Measurements from ENCODE around the gene SYP.

The SYP gene

DNA sequence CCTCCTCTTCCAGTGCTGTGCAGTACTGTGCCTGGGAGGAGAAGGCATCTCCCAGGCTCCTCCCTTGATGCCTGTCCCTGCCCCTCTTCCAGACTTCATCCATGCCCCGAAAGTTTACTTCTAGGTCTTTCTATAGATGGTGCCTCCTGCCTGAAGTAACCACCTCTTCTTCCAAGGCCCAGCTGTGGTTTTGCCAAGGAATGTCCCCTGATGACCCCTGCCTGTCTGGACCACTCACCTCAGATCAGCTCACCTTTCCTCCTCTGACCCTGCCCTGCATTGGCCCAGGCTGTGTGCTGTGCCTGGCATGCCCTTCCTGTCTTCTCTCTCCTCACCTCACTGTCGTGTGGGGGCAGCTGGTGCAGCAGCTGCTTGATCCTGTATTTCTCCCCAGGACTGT, 20.6 kb downstream of the SYP start:
- Mint-ChIP-seq H3K27me3 (ENCODE audit: low read depth, poor library complexity) (peaks cover 4% of the 10 kb centered on the region), H3K4me1 (peaks cover 6% of the 10 kb centered on the region), H3K27ac (no peak overlapping the region), H3K9me3 (peaks cover 67% of the 10 kb centered on the region), H3K4me3 (no peak overlapping the region), H3K36me3 (ENCODE audit: low read depth) (peaks cover 43% of the 10 kb centered on the region)
- TF ChIP-seq, protein P1, sequence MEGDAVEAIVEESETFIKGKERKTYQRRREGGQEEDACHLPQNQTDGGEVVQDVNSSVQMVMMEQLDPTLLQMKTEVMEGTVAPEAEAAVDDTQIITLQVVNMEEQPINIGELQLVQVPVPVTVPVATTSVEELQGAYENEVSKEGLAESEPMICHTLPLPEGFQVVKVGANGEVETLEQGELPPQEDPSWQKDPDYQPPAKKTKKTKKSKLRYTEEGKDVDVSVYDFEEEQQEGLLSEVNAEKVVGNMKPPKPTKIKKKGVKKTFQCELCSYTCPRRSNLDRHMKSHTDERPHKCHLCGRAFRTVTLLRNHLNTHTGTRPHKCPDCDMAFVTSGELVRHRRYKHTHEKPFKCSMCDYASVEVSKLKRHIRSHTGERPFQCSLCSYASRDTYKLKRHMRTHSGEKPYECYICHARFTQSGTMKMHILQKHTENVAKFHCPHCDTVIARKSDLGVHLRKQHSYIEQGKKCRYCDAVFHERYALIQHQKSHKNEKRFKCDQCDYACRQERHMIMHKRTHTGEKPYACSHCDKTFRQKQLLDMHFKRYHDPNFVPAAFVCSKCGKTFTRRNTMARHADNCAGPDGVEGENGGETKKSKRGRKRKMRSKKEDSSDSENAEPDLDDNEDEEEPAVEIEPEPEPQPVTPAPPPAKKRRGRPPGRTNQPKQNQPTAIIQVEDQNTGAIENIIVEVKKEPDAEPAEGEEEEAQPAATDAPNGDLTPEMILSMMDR (IDR thresholded peaks at IDR 0.05): no peak
- DNase-seq: no peak

DNA sequence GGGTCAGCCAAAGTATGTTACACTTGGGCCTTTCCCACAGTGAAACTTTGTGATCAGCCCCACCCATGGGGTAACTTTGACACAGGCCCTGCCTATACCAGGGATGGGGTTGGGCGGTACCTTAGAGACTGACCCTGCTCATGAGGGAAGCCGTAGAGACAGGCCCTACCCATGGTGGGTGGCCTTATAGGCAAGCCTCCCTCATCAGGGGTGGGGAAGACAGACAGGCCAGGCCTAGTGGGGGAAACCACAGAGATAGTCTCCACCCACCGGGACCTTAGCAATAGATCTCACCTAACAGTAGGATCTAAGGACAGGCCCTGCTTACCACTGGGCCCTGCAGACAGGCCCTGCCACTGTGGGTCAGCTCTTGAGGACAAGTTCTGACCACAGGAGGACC, 21.5 kb downstream of the SYP start:
- Mint-ChIP-seq H3K36me3 (ENCODE audit: low read depth) (peaks cover 47% of the 10 kb centered on the region), H3K27ac (no peak overlapping the region)
- DNase-seq: no peak

DNA sequence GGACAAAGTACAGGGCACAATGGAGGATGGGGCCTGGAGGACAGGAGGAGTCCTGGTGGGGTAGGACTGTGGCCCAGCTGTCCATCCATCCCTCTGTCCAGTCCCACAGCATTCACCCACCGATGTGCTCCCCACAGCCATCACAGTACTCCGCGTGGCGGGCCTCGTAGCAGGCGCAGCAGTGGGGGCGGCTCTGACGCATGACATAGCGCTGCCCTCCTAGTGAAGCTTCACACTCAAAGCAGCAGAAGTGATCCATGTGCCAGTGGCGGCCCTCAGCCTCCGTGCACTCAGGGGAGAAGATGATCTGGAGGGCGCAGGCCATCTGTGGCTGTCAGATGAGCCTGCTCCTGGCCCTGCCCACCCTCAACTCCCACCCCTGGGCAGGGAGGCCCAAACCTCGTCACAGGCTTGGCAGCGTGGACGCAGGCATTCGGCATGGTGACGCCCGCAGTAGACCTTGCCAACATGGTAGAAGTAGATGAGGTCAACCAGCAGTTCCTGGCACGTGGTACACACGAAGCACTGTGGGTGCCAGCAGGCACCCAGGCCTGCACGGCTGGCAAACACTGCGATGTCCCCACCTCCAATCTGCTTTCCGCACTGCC, 22.0 kb downstream of the SYP start:
- H3K36me3 Mint-ChIP-seq (ENCODE audit: low read depth): peaks cover 47% of the 10 kb centered on the region
- H3K27ac Mint-ChIP-seq: no peak overlapping the region
- peaks cover 3% of the 10 kb centered on the region for H3K4me1 Mint-ChIP-seq
- TF ChIP-seq, protein P1 (IDR thresholded peaks at IDR 0.05): no peak
- no peak for DNase-seq
- no peak overlapping the region for H3K4me3 Mint-ChIP-seq
- H3K27me3 Mint-ChIP-seq (ENCODE audit: low read depth, poor library complexity): peaks cover 9% of the 10 kb centered on the region
- peaks cover 64% of the 10 kb centered on the region for H3K9me3 Mint-ChIP-seq

More for the DNA sequence above, 21.5 kb downstream of the SYP start:
- H3K4me3 Mint-ChIP-seq: no peak overlapping the region
- no peaks in the 10 kb centered on the region for H3K4me1 Mint-ChIP-seq
- peaks cover 63% of the 10 kb centered on the region for H3K9me3 Mint-ChIP-seq
- peaks cover 4% of the 10 kb centered on the region for H3K27me3 Mint-ChIP-seq (ENCODE audit: low read depth, poor library complexity)
- TF ChIP-seq, protein P1 (IDR thresholded peaks at IDR 0.05): no peak

DNA sequence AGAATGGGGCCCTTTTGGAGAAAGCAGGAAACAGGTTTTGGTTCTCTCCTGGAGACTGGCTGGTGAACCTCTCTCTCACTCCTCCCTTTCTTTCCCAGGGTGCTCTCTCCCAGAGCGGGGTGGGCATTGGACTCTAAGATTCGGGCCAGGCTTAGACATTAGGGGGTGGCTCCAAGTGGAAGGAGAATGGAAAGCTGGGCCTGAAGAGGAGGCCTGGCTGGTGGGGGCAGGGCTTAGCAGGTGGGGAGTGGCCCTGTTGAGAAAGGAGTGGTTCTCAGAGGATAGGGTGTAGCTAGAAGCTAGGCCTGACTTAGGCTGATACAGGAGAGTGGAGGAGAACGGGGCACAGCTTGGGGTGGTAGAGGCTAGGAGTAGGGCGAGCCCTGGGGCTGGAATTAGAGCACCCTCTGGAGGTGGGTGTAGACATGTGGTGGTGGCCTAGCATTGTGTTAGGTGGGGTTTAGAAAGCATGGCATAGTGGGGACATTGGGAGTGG, 22.6 kb downstream of the SYP start:
- Mint-ChIP-seq H3K4me1 (peaks cover 7% of the 10 kb centered on the region), H3K9me3 (peaks cover 63% of the 10 kb centered on the region), H3K27ac (no peak overlapping the region), H3K27me3 (ENCODE audit: low read depth, poor library complexity) (peaks cover 15% of the 10 kb centered on the region), H3K36me3 (ENCODE audit: low read depth) (peaks cover 44% of the 10 kb centered on the region), H3K4me3 (no peak overlapping the region)
- TF ChIP-seq, protein P1 (IDR thresholded peaks at IDR 0.05): no peak
- DNase-seq: no peak

DNA sequence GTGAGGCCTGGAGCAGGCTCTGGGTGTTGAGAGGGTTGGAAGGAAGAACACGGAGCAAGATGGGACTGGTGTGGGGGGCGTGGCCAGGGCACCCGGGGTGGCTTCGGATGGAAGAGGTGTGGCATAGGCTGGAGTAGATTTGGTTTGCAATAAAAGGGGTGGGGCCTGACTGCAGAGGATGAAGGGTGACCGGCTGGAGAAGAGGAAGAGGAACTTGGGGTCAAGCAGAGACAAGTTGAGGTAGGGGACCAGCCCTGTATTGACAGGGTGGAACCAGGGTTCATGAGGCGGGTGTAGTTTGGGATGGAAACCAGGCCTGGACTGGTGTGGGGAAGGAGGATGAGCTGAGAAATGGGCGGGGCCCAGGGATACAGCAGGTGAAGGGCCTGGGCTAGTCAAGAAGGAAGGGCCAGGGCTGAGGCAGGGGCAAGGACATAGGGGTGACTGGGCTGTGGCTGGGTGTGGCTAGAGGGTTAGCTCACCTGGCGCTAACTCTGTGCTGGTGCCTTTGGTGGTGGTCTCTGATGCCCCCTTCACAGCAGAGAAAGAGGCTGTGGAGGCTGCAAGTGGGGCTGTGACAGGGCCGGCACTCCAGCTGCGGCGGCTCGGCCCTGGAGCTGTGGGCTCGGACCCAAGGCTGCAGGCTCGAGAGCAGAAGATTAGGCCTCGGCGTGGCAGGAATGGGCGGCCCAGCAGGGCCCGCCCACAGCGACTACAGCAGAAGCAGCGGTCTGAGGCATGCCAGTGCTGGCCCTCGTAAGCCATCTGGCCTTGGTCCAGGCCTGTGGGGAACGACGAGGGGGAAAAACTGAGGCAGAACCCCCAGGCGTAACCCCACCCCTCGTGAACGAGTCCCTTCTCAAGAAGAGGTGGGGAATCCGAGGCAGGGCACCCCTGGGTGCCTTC, 23.3 kb downstream of the SYP start:
- Mint-ChIP-seq H3K27me3 (ENCODE audit: low read depth, poor library complexity) (peaks cover 22% of the 10 kb centered on the region), H3K27ac (no peak overlapping the region), H3K9me3 (peaks cover 58% of the 10 kb centered on the region), H3K4me3 (no peak overlapping the region), H3K36me3 (ENCODE audit: low read depth) (peaks cover 40% of the 10 kb centered on the region), H3K4me1 (peaks cover 7% of the 10 kb centered on the region)
- TF ChIP-seq, protein P1 (IDR thresholded peaks at IDR 0.05): no peak
- no peak for DNase-seq

Data from nephron progenitor cell (in vitro differentiated cells).